Activated naive CD4-positive, alpha-beta T cell treated with anti-CD3 and anti-CD28 coated beads, Interleukin-2, amount 50 U/mL, for 72 hours (primary cell): Measurements from ENCODE around the gene FHIT. TPM values are rescaled to one million over a fixed set of nuclear protein-coding genes. Genes with fewer than 3 reads are reported as not detected.

Experiments used
- ATAC-seq, 2 donors: fragments of 150-1000 bp; cut with Tn5 transposase; 2 replicates each; pipeline ENCODE4 v1.10.0; 2021; ENCODE audit warnings: mild to moderate bottlenecking in 2 of 2, moderate library complexity in 2 of 2
- DNase-seq, 2 donors: peaks; one replicate each; pipeline ENCODE4 v3.0.0; 2021 to 2022; ENCODE audit warnings: low spot score in 2 of 2
- H3K27ac Mint-ChIP-seq, 2 donors: one replicate each; pipeline ENCODE4 v1.8.0; 2022; ENCODE audit warnings: mild to moderate bottlenecking in 2 of 2, mixed read lengths in 2 of 2
- H3K36me3 Mint-ChIP-seq, 2 donors: one replicate each; pipeline ENCODE4 v1.8.0; 2022; ENCODE audit warnings: mixed read lengths in 2 of 2
- H3K9me3 Mint-ChIP-seq, 2 donors: one replicate each; pipeline ENCODE4 v1.8.0; 2022; ENCODE audit warnings: mixed read lengths in 2 of 2
- total RNA-seq, 2 donors: library from RNA; stranded (reverse); gene quantifications; one replicate each; pipeline ENCODE4 v1.2.3, GENCODE V29; 2022

FHIT gene
- total RNA-seq, 2 donors from 2014 or later, result 21.3 to 37.0 TPM

DNA sequence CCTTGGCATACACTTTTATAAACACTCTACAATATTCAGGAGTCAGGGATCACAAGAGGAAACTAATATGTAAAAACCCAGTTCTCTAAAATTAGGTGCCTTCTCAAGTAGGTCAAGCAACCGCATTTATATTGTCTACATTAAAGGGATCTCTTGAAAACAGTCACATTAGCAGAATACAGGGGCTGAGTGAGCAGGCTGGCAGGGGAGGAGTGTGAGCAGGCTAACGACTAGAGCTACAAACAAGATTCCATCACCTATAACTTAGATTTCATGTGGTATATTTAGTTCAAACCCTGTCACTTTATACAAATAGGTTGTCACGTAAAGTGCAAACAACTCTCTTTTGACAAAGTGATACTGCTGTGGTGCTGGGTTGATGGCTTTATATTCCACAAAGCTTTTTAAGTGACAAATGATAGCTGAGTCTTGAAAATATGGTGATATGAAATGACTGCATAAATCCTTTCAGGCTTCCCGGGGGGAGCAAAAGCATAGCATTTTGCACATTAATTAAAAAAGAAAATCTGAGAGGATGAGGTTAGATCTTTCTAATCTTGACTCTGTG lies 937.9 kb downstream of the FHIT start:
- peaks cover 5 to 7% of the 10 kb centered on the region in 2 donors for H3K36me3 Mint-ChIP-seq
- no peak overlapping the region for H3K27ac Mint-ChIP-seq
- DNase-seq, result no peak
- H3K9me3 Mint-ChIP-seq, result no peaks in the 10 kb centered on the region
- ATAC-seq, result no peak

DNA sequence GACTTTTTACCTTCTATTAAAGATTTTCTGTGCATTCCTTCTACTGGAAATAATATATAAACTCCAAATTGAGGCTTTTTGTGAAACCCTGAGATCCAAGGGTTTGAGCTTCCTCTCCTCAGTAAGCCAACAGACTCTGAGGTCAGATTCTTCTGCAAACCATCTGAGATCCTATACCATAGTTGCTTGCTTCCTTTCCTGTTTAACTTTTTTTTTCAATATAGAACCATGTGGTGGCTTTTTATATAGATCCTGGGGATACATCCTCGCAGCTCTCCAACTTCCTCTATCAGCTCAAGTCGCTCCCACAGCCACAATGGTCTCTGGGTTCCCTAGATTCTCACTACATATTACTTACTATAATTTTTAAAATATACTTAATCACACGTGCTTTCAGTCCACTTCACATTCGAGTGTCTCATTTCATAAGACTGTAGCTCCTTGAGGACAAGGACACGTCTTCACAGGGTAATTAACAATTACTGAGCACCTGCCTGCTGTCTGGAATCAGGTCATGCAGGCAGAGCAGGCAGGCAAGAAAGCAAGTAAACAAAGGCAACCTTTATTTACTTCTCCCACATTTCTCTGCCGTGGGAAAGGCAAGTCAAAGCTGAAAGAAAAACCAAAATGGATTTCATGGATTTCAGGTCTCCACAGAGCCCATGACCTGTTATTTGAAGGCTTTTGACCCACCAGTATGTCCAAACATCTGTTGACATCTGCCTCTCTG lies 941.5 kb downstream of the FHIT start:
- no peak overlapping the region for H3K27ac Mint-ChIP-seq
- H3K36me3 Mint-ChIP-seq, result no peaks in the 10 kb centered on the region
- ATAC-seq (no peak), DNase-seq (no peak)
- H3K9me3 Mint-ChIP-seq, result no peaks in the 10 kb centered on the region

DNA sequence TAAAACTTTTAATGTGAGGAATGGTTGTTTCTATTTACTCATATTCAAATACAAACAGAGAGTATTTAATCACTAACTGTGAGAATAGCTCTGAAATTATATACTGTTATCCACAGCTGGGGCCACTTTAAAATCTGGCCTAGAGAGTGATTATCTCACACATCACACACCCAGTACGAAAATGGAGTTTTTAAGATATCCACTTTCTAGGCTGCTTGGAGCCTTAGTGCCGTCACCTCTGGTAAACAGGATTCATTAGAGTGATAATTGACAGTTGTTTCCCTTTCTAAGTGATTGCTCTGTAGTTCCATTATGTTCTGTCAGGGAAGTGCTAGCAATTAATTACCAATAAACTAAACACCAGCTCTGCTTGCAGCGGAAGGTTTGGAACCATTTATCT lies 942.4 kb downstream of the FHIT start:
- H3K36me3 Mint-ChIP-seq, result no peaks in the 10 kb centered on the region
- no peak overlapping the region for H3K27ac Mint-ChIP-seq

DNA sequence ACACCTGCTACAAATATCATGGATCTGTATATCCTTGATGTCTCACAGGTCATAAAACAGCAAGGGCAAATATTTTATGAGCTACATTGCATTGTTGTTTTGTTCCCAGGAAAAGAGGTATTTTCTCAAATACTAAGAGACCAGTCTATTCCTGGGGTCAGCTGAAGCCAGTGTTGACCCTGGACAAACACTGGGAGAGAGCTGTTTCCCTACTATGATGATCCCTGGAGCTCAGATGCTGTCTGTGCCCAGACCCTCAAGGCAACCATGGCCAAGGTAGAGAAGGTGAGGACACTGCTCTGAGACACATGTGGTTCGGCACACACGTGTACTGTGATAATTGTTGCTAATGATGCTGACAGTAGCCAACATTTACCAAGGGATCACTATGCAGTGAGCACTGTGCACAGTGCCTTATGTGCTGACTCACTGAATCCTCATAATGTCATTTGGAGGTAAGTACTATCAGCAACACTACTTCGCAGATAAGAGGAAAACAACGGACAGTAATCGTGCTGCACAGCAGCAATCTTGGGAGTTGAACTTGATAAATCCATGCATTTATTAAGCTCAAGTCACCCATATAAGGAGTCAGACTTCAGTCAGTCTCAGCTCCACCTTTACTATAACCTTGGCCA lies 943.6 kb downstream of the FHIT start:
- H3K9me3 Mint-ChIP-seq, result no peaks in the 10 kb centered on the region
- DNase-seq, result no peak
- H3K36me3 Mint-ChIP-seq, result no peaks in the 10 kb centered on the region
- H3K27ac Mint-ChIP-seq, result no peak overlapping the region
- no peak for ATAC-seq

More for the DNA sequence above, 942.4 kb downstream of the FHIT start:
- DNase-seq, result no peak
- no peak for ATAC-seq
- no peaks in the 10 kb centered on the region for H3K9me3 Mint-ChIP-seq

DNA sequence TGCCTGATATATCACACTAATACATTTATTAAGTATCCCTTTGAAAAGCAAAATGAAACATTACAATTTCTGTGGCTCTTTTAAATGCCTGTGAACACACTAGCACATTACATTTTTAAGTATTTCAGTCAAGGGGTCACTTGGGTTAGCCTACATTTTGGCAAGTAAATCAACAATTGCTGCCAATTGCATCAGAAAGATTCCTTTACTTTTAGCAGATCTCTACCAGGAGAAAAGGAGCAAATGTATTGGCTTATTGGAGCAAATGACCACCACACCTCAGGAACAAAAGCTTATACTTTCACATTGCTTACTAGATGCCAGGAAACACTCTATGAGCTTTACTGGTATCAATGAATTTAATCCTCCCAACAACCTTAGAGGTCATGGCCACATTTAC lies 947.1 kb downstream of the FHIT start:
- no peak overlapping the region for H3K27ac Mint-ChIP-seq
- no peaks in the 10 kb centered on the region for H3K9me3 Mint-ChIP-seq
- ATAC-seq (no peak), DNase-seq (no peak)
- no peaks in the 10 kb centered on the region for H3K36me3 Mint-ChIP-seq

DNA sequence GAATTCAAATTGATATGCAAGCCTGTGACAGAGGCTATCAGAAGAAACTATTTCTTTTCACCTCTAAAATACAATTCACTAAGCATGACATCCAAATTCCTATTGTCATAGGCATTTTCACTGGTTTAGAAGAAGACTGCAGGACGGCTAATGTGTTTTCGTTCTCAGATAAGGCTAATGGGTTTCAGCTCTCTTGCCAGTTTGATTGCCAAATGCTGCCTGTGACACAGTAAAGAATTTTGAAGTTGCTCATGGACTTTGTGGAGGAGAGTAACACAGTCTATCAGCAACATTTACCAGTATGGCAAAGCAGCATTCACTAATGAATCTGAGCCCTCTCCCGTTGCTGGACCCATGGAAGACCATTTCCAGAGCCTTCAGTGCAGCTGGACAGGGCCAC lies 948.1 kb downstream of the FHIT start:
- ATAC-seq (no peak), DNase-seq (no peak)
- no peaks in the 10 kb centered on the region for H3K9me3 Mint-ChIP-seq
- H3K27ac Mint-ChIP-seq, result no peak overlapping the region
- no peaks in the 10 kb centered on the region for H3K36me3 Mint-ChIP-seq

DNA sequence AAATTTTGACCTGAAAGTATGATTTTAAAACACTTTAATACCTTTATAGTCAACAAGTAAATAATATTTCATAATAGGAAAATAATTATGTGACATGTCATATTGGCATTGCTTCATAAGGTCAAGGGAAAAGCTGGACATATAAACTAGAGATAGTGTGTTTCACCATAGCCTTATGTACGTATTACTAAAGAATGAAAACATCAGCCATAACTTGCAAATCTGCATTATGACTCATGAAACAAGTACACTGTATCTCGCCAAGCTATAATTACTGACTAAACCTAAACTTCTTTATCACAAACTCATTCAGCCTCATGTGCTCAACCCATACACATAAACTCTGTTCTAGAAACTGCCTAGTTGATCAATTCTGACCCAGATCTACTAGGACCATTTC lies 950.1 kb downstream of the FHIT start:
- no peak for ATAC-seq
- H3K27ac Mint-ChIP-seq, result no peak overlapping the region
- no peak for DNase-seq
- no peaks in the 10 kb centered on the region for H3K9me3 Mint-ChIP-seq
- H3K36me3 Mint-ChIP-seq, result peaks cover 0 to 4% of the 10 kb centered on the region in 2 donors

DNA sequence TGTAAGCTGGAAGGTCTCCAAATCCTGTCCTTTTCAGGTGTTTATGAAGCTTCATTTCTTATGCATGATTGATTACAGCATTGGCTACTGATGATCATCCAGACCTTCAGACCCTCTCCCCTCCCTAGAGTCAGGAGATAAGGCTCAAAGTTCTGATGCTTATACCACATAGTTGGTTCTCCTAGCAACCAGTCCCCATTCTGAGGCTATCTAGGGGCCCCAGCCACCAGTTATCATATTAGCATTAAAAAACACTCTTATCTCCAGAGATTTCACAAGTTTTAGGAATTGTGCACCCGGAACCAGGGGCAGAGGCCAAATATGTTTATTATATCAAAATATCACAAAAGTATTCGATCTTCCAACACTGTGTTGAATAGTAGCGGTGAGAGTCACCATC lies 953.1 kb downstream of the FHIT start:
- ATAC-seq (no peak), DNase-seq (no peak)
- Mint-ChIP-seq H3K9me3 (peaks cover 0 to 5% of the 10 kb centered on the region in 2 donors), H3K36me3 (peaks cover 0 to 16% of the 10 kb centered on the region in 2 donors), H3K27ac (no peak overlapping the region)

DNA sequence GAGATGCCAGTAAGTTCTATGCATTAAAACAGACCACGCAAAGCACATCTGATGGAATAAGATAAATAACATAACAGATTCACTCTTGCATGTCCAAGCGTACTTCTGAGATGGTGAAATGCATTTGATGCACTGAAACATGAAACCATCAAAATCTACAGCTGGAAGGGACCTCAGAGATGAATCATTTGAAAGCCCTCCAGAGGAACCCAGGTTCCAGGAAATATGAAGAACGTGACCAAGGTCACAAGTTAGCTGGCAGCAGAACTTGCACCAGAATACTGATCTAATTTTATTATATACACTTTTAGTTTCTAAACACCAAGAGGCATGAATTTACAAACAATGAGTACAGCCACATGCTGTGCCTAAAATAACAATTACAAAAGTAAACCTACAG lies 957.1 kb downstream of the FHIT start:
- no peak for ATAC-seq
- DNase-seq, result no peak
- Mint-ChIP-seq H3K9me3 (peaks cover 0 to 12% of the 10 kb centered on the region in 2 donors), H3K36me3 (peaks cover 0 to 16% of the 10 kb centered on the region in 2 donors), H3K27ac (no peak overlapping the region)

DNA sequence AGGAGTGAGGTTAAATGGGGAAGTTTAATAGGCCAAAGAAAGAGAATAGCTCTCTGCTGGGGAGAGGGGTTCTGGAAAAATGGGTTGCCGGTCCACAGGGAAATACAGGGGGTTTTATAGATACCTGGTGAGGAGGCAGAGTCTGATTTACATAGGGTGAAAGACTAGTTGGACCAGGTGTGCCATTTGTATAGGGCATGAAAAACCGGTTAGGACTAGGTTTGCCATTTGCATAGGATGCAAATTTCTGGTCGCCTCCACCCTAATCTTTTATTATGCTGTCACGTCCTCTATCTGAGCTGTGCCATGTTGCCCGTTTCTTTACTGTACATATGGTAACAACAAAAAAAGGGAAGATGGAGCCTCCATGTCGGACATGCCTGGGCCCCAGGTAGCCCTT lies 960.1 kb downstream of the FHIT start:
- ATAC-seq (no peak), DNase-seq (no peak)
- peak overlapping the region in 1 of 2 donors; percentile 68 for H3K27ac Mint-ChIP-seq
- H3K36me3 Mint-ChIP-seq, result peaks cover 0 to 12% of the 10 kb centered on the region in 2 donors
- peaks cover 0 to 12% of the 10 kb centered on the region in 2 donors for H3K9me3 Mint-ChIP-seq

DNA sequence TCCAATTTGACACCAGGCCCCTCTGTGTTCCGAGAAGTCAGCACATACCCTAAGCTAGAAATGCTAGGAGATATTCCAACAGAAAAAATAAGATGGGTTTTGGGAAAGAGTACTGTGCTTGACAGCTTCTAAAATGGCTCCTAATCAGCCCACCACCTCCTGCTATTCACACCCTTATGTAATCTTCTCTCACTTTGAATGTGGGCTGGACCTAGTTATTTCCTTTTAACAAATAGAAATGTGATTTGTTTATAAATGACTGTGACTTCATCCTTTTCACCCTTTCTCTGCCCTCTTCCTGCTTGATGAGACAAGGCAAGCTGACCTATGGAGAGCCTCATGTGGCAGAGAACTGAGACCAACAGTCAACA lies 961.1 kb downstream of the FHIT start:
- H3K9me3 Mint-ChIP-seq, result peaks cover 0 to 8% of the 10 kb centered on the region in 2 donors
- H3K36me3 Mint-ChIP-seq, result peaks cover 0 to 4% of the 10 kb centered on the region in 2 donors
- DNase-seq (no peak), ATAC-seq (no peak)
- peak overlapping the region in 1 of 2 donors; percentile 68 for H3K27ac Mint-ChIP-seq

DNA sequence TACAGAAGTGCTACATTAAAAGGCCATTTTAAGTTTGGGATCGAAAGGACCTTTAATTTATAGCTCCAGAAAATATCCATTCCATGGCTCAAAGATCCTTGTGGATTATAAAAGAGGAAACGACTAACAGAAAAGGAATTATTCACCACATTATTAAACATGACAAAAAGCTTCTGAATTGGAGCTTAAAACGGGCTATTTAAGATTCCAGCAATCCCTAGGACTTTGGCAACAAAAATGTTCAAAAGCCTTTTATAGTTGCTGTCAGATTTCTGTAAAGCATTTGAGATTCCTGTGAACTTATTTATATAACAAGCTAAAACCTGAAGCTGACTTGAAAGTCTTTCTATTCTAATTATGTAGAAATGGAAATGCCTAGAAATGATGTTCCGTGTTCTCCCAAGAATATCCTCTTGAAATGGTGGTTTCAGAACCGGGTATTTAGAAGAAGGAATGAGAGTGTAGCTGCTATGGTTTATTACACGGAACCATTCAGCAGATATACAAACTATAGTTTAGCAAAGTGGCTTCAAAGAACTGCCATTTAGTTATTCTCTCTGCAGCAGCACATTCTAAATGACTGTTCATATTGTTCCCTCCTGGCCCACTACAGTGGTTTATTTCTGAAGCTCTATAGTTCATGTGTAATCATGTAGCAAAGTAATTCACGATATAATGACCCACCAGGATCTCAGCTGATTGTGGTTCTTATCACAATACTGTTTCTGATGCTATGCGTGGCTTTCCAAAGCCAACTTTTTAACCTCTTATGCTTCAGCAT lies 961.7 kb downstream of the FHIT start:
- peak overlapping the region in 1 of 2 donors; percentile 68 for H3K27ac Mint-ChIP-seq
- peaks cover 0 to 7% of the 10 kb centered on the region in 2 donors for H3K9me3 Mint-ChIP-seq
- no peaks in the 10 kb centered on the region for H3K36me3 Mint-ChIP-seq
- DNase-seq (no peak), ATAC-seq (no peak)

DNA sequence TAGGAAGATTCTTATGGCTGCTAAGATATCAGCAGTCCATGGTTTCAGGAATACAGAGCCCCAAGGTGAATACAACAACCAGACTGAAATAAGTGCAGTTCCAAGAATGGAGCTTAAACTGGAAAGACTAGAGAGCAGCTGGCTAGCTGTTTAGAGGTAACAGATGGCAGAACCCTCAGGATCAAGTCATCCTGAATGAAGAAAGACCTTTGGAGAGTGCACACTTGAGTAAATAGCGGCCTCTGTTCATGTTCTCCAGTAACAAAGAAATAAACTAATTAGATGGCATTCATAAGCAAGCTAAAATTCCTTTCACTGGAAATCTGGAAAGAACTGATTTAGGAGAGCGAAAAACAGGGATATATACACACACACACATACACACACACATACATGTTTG lies 968.4 kb downstream of the FHIT start:
- Mint-ChIP-seq H3K9me3 (no peaks in the 10 kb centered on the region), H3K27ac (no peak overlapping the region), H3K36me3 (peaks cover 0 to 4% of the 10 kb centered on the region in 2 donors)
- ATAC-seq (no peak), DNase-seq (no peak)

DNA sequence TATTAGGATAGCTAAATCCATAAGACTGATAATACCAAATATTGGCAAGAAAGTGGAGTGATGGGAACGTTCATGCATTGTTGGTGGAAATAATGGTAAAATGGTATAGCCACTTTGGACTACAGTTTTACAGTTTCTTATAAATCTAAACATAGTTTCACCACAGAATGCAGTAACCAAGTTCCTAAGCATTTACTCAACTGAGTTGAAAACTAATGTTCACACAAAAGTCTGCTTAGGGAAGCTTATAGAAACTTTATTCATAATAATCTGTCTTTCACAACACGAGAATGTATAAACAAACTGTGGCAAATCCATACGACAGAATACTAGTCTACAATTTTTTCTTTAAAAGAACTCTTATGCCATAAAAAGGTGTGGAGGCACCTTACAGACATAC lies 969.3 kb downstream of the FHIT start:
- DNase-seq, result no peak
- no peaks in the 10 kb centered on the region for H3K9me3 Mint-ChIP-seq
- peaks cover 0 to 4% of the 10 kb centered on the region in 2 donors for H3K36me3 Mint-ChIP-seq
- ATAC-seq, result no peak
- no peak overlapping the region for H3K27ac Mint-ChIP-seq

DNA sequence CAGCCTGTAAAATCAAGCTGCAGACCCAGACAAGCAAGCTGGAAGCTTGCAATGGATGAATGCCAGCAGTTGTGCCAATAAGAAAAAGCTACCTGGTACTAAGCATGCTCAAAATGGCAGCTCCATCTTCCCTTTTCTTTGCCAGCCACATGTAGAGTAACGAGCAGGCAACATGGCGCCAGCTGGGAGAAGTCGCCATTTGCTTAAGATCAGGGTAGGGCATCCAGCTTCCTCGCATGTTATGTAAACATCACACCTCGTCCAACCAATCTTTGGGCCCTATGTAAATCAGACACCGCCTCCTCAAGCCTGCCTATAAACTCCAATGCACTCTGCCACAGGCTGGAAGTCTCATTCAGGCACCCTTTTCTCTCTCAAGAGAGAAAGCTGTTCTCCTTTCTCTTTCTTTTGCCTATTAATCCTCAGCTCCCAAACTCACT lies 973.9 kb downstream of the FHIT start:
- ATAC-seq (no peak), DNase-seq (no peak)
- H3K27ac Mint-ChIP-seq, result no peak overlapping the region
- H3K36me3 Mint-ChIP-seq, result peaks cover 0 to 4% of the 10 kb centered on the region in 2 donors
- peaks cover 4 to 10% of the 10 kb centered on the region in 2 donors for H3K9me3 Mint-ChIP-seq

DNA sequence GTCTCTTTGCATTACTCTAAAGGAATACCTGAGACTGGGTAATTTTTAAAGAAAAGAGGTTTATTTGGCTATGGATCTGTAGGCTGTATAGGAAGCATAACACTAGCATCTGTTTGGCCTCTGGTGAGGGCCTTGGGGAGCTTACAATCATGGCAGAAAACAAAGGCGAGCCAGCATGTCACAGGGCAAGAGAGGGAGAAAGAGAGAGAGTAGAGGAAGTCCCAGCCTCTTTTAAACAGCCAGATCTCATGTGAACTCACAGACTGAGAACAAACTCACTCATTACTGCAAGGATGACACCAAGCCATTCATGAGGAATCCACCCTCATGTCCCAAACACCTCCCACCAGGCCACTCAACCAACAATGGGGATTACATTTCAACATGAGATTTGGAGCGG lies 974.6 kb downstream of the FHIT start:
- Mint-ChIP-seq H3K27ac (no peak overlapping the region), H3K9me3 (peaks cover 4 to 10% of the 10 kb centered on the region in 2 donors), H3K36me3 (peaks cover 0 to 4% of the 10 kb centered on the region in 2 donors)
- DNase-seq, result no peak
- ATAC-seq, result no peak

DNA sequence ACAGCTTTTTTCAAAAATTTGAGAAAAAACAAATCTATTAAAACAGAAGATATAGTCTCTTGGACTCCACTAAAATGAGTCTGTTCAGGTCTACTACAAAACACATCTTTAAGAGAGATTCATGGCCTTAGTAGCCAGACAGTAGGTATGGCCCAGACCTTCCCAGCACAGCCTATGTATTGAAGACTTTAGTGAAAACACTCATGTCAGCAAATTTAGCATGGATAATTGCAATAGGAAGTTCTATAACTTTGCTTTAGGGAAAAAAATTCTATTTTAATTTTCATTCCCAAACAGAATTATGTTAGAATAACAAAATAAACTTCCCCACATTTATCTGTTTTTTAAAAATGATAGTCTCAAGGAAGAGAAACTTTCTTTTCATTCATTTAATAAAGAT lies 976.6 kb downstream of the FHIT start:
- no peak for DNase-seq
- no peak overlapping the region for H3K27ac Mint-ChIP-seq
- H3K9me3 Mint-ChIP-seq, result peaks cover 4 to 10% of the 10 kb centered on the region in 2 donors
- no peak for ATAC-seq
- H3K36me3 Mint-ChIP-seq, result no peaks in the 10 kb centered on the region
